Measurements from ENCODE around the gene ZWINT.
A peak's percentile ranks its signal among the peaks of the same experiment; 100 is the strongest.

The ZWINT gene

GRCh38 chr10:56370217-56371113 lies 9.4 kb upstream of the ZWINT start (continued):
- TF ChIP-seq, protein P1, sequence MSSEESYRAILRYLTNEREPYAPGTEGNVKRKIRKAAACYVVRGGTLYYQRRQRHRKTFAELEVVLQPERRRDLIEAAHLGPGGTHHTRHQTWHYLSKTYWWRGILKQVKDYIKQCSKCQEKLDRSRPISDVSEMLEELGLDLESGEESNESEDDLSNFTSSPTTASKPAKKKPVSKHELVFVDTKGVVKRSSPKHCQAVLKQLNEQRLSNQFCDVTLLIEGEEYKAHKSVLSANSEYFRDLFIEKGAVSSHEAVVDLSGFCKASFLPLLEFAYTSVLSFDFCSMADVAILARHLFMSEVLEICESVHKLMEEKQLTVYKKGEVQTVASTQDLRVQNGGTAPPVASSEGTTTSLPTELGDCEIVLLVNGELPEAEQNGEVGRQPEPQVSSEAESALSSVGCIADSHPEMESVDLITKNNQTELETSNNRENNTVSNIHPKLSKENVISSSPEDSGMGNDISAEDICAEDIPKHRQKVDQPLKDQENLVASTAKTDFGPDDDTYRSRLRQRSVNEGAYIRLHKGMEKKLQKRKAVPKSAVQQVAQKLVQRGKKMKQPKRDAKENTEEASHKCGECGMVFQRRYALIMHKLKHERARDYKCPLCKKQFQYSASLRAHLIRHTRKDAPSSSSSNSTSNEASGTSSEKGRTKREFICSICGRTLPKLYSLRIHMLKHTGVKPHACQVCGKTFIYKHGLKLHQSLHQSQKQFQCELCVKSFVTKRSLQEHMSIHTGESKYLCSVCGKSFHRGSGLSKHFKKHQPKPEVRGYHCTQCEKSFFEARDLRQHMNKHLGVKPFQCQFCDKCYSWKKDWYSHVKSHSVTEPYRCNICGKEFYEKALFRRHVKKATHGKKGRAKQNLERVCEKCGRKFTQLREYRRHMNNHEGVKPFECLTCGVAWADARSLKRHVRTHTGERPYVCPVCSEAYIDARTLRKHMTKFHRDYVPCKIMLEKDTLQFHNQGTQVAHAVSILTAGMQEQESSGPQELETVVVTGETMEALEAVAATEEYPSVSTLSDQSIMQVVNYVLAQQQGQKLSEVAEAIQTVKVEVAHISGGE (tag by site-specific recombination; conservative IDR thresholded peaks at IDR 0.05; ENCODE audit: low read depth) = no peak
- no peak for TF ChIP-seq ZNF362 (tag by site-specific recombination; IDR thresholded peaks at IDR 0.05)
- no peak for TF ChIP-seq HOXD13 (CRISPR knock-in tag; IDR thresholded peaks at IDR 0.05; ENCODE audit: borderline replicate concordance)
- TF ChIP-seq ZNF423 (tag by site-specific recombination; IDR thresholded peaks at IDR 0.05) = no peak
- TF ChIP-seq, protein P2, sequence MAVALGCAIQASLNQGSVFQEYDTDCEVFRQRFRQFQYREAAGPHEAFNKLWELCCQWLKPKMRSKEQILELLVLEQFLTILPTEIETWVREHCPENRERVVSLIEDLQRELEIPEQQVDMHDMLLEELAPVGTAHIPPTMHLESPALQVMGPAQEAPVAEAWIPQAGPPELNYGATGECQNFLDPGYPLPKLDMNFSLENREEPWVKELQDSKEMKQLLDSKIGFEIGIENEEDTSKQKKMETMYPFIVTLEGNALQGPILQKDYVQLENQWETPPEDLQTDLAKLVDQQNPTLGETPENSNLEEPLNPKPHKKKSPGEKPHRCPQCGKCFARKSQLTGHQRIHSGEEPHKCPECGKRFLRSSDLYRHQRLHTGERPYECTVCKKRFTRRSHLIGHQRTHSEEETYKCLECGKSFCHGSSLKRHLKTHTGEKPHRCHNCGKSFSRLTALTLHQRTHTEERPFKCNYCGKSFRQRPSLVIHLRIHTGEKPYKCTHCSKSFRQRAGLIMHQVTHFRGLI (tag by site-specific recombination; IDR thresholded peaks at IDR 0.05) = no peak
- no peak for TF ChIP-seq KLF7 (tag by site-specific recombination; IDR thresholded peaks at IDR 0.05; ENCODE audit: borderline replicate concordance)
- no peak for TF ChIP-seq ZNF488 (tag by site-specific recombination; IDR thresholded peaks at IDR 0.05)
- no peak for TF ChIP-seq ZNF37A (tag by site-specific recombination; IDR thresholded peaks at IDR 0.05)
- TF ChIP-seq HOXC10 (CRISPR knock-in tag; IDR thresholded peaks at IDR 0.05) = no peak
- no peak for TF ChIP-seq ZNF785 (tag by site-specific recombination; IDR thresholded peaks at IDR 0.05)
- no peak for TF ChIP-seq ZNF202 (tag by site-specific recombination; IDR thresholded peaks at IDR 0.05; ENCODE audit: borderline replicate concordance)
- no peak for TF ChIP-seq AEBP2 (tag by site-specific recombination; IDR thresholded peaks at IDR 0.05; ENCODE audit: borderline replicate concordance)
- 0 out of 2 replicates have a peak, but pooled peaks have one; percentile 34 for TF ChIP-seq ZNF248 (tag by site-specific recombination; IDR thresholded peaks at IDR 0.05)
- TF ChIP-seq ZIC2 (tag by site-specific recombination; IDR thresholded peaks at IDR 0.05) = no peak
- no peak for TF ChIP-seq ZNF548 (tag by site-specific recombination; IDR thresholded peaks at IDR 0.05)
- TF ChIP-seq ZBTB21 (tag by site-specific recombination; IDR thresholded peaks at IDR 0.05) = no peak
- TF ChIP-seq ZFP41 (tag by site-specific recombination; IDR thresholded peaks at IDR 0.05; ENCODE audit: borderline replicate concordance) = no peak
- peak; percentile 98 for TF ChIP-seq SETDB1 (IDR thresholded peaks at IDR 0.05; ENCODE audit: insufficient read length, low read length)
- TF ChIP-seq ZNF239 (tag by site-specific recombination; IDR thresholded peaks at IDR 0.05) = no peak
- TF ChIP-seq, protein P3, sequence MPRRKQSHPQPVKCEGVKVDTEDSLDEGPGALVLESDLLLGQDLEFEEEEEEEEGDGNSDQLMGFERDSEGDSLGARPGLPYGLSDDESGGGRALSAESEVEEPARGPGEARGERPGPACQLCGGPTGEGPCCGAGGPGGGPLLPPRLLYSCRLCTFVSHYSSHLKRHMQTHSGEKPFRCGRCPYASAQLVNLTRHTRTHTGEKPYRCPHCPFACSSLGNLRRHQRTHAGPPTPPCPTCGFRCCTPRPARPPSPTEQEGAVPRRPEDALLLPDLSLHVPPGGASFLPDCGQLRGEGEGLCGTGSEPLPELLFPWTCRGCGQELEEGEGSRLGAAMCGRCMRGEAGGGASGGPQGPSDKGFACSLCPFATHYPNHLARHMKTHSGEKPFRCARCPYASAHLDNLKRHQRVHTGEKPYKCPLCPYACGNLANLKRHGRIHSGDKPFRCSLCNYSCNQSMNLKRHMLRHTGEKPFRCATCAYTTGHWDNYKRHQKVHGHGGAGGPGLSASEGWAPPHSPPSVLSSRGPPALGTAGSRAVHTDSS (tag by site-specific recombination; IDR thresholded peaks at IDR 0.05) = no peak
- 0 out of 2 replicates have a peak, but pooled peaks have one; percentile 52 for TF ChIP-seq ZNF391 (tag by site-specific recombination; IDR thresholded peaks at IDR 0.05; ENCODE audit: borderline replicate concordance, low read depth)
- no peak for TF ChIP-seq ZNF664 (tag by site-specific recombination; IDR thresholded peaks at IDR 0.05)
- no peak for TF ChIP-seq ZNF394 (tag by site-specific recombination; IDR thresholded peaks at IDR 0.05; ENCODE audit: borderline replicate concordance)
- TF ChIP-seq, protein P4, sequence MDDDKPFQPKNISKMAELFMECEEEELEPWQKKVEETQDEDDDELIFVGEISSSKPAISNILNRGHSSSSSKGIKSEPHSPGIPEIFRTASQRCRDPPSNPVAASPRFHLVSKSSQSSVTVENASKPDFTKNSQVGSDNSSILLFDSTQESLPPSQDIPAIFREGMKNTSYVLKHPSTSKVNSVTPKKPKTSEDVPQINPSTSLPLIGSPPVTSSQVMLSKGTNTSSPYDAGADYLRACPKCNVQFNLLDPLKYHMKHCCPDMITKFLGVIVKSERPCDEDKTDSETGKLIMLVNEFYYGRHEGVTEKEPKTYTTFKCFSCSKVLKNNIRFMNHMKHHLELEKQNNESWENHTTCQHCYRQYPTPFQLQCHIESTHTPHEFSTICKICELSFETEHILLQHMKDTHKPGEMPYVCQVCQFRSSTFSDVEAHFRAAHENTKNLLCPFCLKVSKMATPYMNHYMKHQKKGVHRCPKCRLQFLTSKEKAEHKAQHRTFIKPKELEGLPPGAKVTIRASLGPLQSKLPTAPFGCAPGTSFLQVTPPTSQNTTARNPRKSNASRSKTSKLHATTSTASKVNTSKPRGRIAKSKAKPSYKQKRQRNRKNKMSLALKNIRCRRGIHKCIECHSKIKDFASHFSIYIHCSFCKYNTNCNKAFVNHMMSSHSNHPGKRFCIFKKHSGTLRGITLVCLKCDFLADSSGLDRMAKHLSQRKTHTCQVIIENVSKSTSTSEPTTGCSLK (tag by site-specific recombination; IDR thresholded peaks at IDR 0.05) = no peak
- TF ChIP-seq ZNF544 (tag by site-specific recombination; IDR thresholded peaks at IDR 0.05) = no peak
- no peak for TF ChIP-seq ZNF585B (tag by site-specific recombination; IDR thresholded peaks at IDR 0.05)
- TF ChIP-seq ZNF626 (tag by site-specific recombination; IDR thresholded peaks at IDR 0.05) = peak; percentile 89
